Measurements from ENCODE around the gene PABPC1L. TPM values are rescaled to one million over a fixed set of nuclear protein-coding genes. Genes with fewer than 3 reads are reported as not detected.

The PABPC1L gene
- polyA plus RNA-seq, 4 donors = 7.0 to 28.4 (median 9.6) TPM

- H3K4me1 ChIP-seq (ENCODE audit: control insufficient read depth in 3 of 3, insufficient read depth in 2 of 3, low read depth in 1 of 3, low read length in 2 of 3) = peaks cover 3 to 11% (median 3%) of the 10 kb centered on the region in 3 donors
- peaks cover 0 to 2% of the 10 kb centered on the region in 2 donors for H3K9me3 ChIP-seq (ENCODE audit: control insufficient read depth in 2 of 2, insufficient read depth in 1 of 2, low read depth in 1 of 2, low read length in 1 of 2)
- no peak overlapping the region for H3K27ac ChIP-seq (ENCODE audit: low read depth in 1 of 3, low read length in 2 of 3)
- DNase-seq (peak in 1 of 2 donors; percentile 11), FAIRE-seq (no peak)
- peaks cover 11 to 20% (median 19%) of the 10 kb centered on the region in 3 donors for H3K36me3 ChIP-seq (ENCODE audit: control insufficient read depth in 3 of 3, insufficient read depth in 2 of 3, low read depth in 1 of 3, low read length in 3 of 3)
- peak overlapping the region in 2 of 3 donors; percentile 64 to 71 for H3K4me3 ChIP-seq (ENCODE audit: low read depth in 1 of 3, low read length in 3 of 3)
- WGBS, 3 donors = 28 to 32% (median 30%) methylated on average over 14 of the region's 14 CpGs
- H3K27me3 ChIP-seq (ENCODE audit: control insufficient read depth in 3 of 3, insufficient read depth in 3 of 3, low read length in 3 of 3) = no peaks in the 10 kb centered on the region
Observed at GRCh38 chr20:44908987-44909871, 631 bp upstream of the PABPC1L start.

- Histone ChIP-seq H3K4me3 (ENCODE audit: low read depth in 1 of 3, low read length in 3 of 3) (peak overlapping the region in 1 of 3 donors; percentile 71), H3K27me3 (ENCODE audit: control insufficient read depth in 3 of 3, insufficient read depth in 3 of 3, low read length in 3 of 3) (no peaks in the 10 kb centered on the region), H3K36me3 (ENCODE audit: control insufficient read depth in 3 of 3, insufficient read depth in 2 of 3, low read depth in 1 of 3, low read length in 3 of 3) (peaks cover 5 to 20% (median 10%) of the 10 kb centered on the region in 3 donors), H3K27ac (ENCODE audit: low read depth in 1 of 3, low read length in 2 of 3) (no peak overlapping the region), H3K9me3 (ENCODE audit: control insufficient read depth in 2 of 2, insufficient read depth in 1 of 2, low read depth in 1 of 2, low read length in 1 of 2) (peaks cover 0 to 2% of the 10 kb centered on the region in 2 donors), H3K4me1 (ENCODE audit: control insufficient read depth in 3 of 3, insufficient read depth in 2 of 3, low read depth in 1 of 3, low read length in 2 of 3) (peaks cover 3 to 11% (median 3%) of the 10 kb centered on the region in 3 donors)
- FAIRE-seq = no peak
- WGBS, 3 donors = 70 to 79% (median 71%) methylated on average over 17 of the region's 17 CpGs
- peak in 1 of 2 donors; percentile 16 for DNase-seq
Observed at GRCh38 chr20:44910690-44911262, 916 bp downstream of the PABPC1L start.

- WGBS, 3 donors = 70 to 76% (median 74%) methylated on average over 21 of the region's 21 CpGs
- H3K27ac ChIP-seq (ENCODE audit: low read depth in 1 of 3, low read length in 2 of 3) = no peak overlapping the region
- peaks cover 5 to 20% (median 6%) of the 10 kb centered on the region in 3 donors for H3K36me3 ChIP-seq (ENCODE audit: control insufficient read depth in 3 of 3, insufficient read depth in 2 of 3, low read depth in 1 of 3, low read length in 3 of 3)
- DNase-seq (peak in 1 of 2 donors; percentile 47), FAIRE-seq (no peak)
- H3K4me1 ChIP-seq (ENCODE audit: control insufficient read depth in 3 of 3, insufficient read depth in 2 of 3, low read depth in 1 of 3, low read length in 2 of 3) = peaks cover 3 to 11% (median 3%) of the 10 kb centered on the region in 3 donors
- no peaks in the 10 kb centered on the region for H3K27me3 ChIP-seq (ENCODE audit: control insufficient read depth in 3 of 3, insufficient read depth in 3 of 3, low read length in 3 of 3)
- peaks cover 0 to 2% of the 10 kb centered on the region in 2 donors for H3K9me3 ChIP-seq (ENCODE audit: control insufficient read depth in 2 of 2, insufficient read depth in 1 of 2, low read depth in 1 of 2, low read length in 1 of 2)
- H3K4me3 ChIP-seq (ENCODE audit: low read depth in 1 of 3, low read length in 3 of 3) = no peak overlapping the region
Observed at GRCh38 chr20:44911264-44911921, 1.5 kb downstream of the PABPC1L start.

GRCh38 chr20:44912189-44912588 lies 2.3 kb downstream of the PABPC1L start:
- 90 to 96% (median 91%) methylated on average over 2 of the region's 2 CpGs for WGBS, 3 donors
- peaks cover 0 to 2% of the 10 kb centered on the region in 2 donors for H3K9me3 ChIP-seq (ENCODE audit: control insufficient read depth in 2 of 2, insufficient read depth in 1 of 2, low read depth in 1 of 2, low read length in 1 of 2)
- no peaks in the 10 kb centered on the region for H3K27me3 ChIP-seq (ENCODE audit: control insufficient read depth in 3 of 3, insufficient read depth in 3 of 3, low read length in 3 of 3)
- H3K4me1 ChIP-seq (ENCODE audit: control insufficient read depth in 3 of 3, insufficient read depth in 2 of 3, low read depth in 1 of 3, low read length in 2 of 3) = peaks cover 3 to 11% (median 3%) of the 10 kb centered on the region in 3 donors
- FAIRE-seq = no peak
- no peak for DNase-seq
- no peak overlapping the region for H3K27ac ChIP-seq (ENCODE audit: low read depth in 1 of 3, low read length in 2 of 3)
- peaks cover under 1 to 22% (median 5%) of the 10 kb centered on the region in 3 donors for H3K36me3 ChIP-seq (ENCODE audit: control insufficient read depth in 3 of 3, insufficient read depth in 2 of 3, low read depth in 1 of 3, low read length in 3 of 3)
- H3K4me3 ChIP-seq (ENCODE audit: low read depth in 1 of 3, low read length in 3 of 3) = no peak overlapping the region

- peaks cover 0 to 6% (median 3%) of the 10 kb centered on the region in 3 donors for H3K4me1 ChIP-seq (ENCODE audit: control insufficient read depth in 3 of 3, insufficient read depth in 2 of 3, low read depth in 1 of 3, low read length in 2 of 3)
- H3K27me3 ChIP-seq (ENCODE audit: control insufficient read depth in 3 of 3, insufficient read depth in 3 of 3, low read length in 3 of 3) = no peaks in the 10 kb centered on the region
- WGBS, 3 donors = 43 to 67% (median 62%) methylated on average over 1 of the region's 1 CpG
- DNase-seq (no peak), FAIRE-seq (no peak)
- no peak overlapping the region for H3K27ac ChIP-seq (ENCODE audit: low read depth in 1 of 3, low read length in 2 of 3)
- no peak overlapping the region for H3K4me3 ChIP-seq (ENCODE audit: low read depth in 1 of 3, low read length in 3 of 3)
- H3K9me3 ChIP-seq (ENCODE audit: control insufficient read depth in 2 of 2, insufficient read depth in 1 of 2, low read depth in 1 of 2, low read length in 1 of 2) = peaks cover 0 to 2% of the 10 kb centered on the region in 2 donors
- peaks cover 0 to 14% (median 2%) of the 10 kb centered on the region in 3 donors for H3K36me3 ChIP-seq (ENCODE audit: control insufficient read depth in 3 of 3, insufficient read depth in 2 of 3, low read depth in 1 of 3, low read length in 3 of 3)
Observed at GRCh38 chr20:44914924-44915323, 5.1 kb downstream of the PABPC1L start.

- peaks cover 0 to 2% of the 10 kb centered on the region in 2 donors for H3K9me3 ChIP-seq (ENCODE audit: control insufficient read depth in 2 of 2, insufficient read depth in 1 of 2, low read depth in 1 of 2, low read length in 1 of 2)
- H3K36me3 ChIP-seq (ENCODE audit: control insufficient read depth in 3 of 3, insufficient read depth in 2 of 3, low read depth in 1 of 3, low read length in 3 of 3) = peaks cover 0 to 17% (median 2%) of the 10 kb centered on the region in 3 donors
- no peak overlapping the region for H3K27ac ChIP-seq (ENCODE audit: low read depth in 1 of 3, low read length in 2 of 3)
- no peaks in the 10 kb centered on the region for H3K27me3 ChIP-seq (ENCODE audit: control insufficient read depth in 3 of 3, insufficient read depth in 3 of 3, low read length in 3 of 3)
- no peaks in the 10 kb centered on the region for H3K4me1 ChIP-seq (ENCODE audit: control insufficient read depth in 3 of 3, insufficient read depth in 2 of 3, low read depth in 1 of 3, low read length in 2 of 3)
- FAIRE-seq (no peak), DNase-seq (no peak)
- WGBS, 3 donors = 95 to 97% (median 96%) methylated on average over 12 of the region's 12 CpGs
- H3K4me3 ChIP-seq (ENCODE audit: low read depth in 1 of 3, low read length in 3 of 3) = no peak overlapping the region
Observed at GRCh38 chr20:44916586-44916985, 6.7 kb downstream of the PABPC1L start.

GRCh38 chr20:44917399-44917798 lies 7.5 kb downstream of the PABPC1L start:
- WGBS, 3 donors = 94 to 99% (median 97%) methylated on average over 2 of the region's 2 CpGs
- H3K4me3 ChIP-seq (ENCODE audit: low read depth in 1 of 3, low read length in 3 of 3) = no peak overlapping the region

GRCh38 chr20:44918342-44918741 lies 8.5 kb downstream of the PABPC1L start:
- H3K27me3 ChIP-seq (ENCODE audit: control insufficient read depth in 3 of 3, insufficient read depth in 3 of 3, low read length in 3 of 3) = no peaks in the 10 kb centered on the region
- no peak overlapping the region for H3K4me3 ChIP-seq (ENCODE audit: low read depth in 1 of 3, low read length in 3 of 3)
- no peak overlapping the region for H3K27ac ChIP-seq (ENCODE audit: low read depth in 1 of 3, low read length in 2 of 3)
- 97 to 100% (median 98%) methylated on average over 3 of the region's 3 CpGs for WGBS, 3 donors
- H3K4me1 ChIP-seq (ENCODE audit: control insufficient read depth in 3 of 3, insufficient read depth in 2 of 3, low read depth in 1 of 3, low read length in 2 of 3) = no peaks in the 10 kb centered on the region
- peaks cover 0 to 18% (median 2%) of the 10 kb centered on the region in 3 donors for H3K36me3 ChIP-seq (ENCODE audit: control insufficient read depth in 3 of 3, insufficient read depth in 2 of 3, low read depth in 1 of 3, low read length in 3 of 3)
- no peaks in the 10 kb centered on the region for H3K9me3 ChIP-seq (ENCODE audit: control insufficient read depth in 2 of 2, insufficient read depth in 1 of 2, low read depth in 1 of 2, low read length in 1 of 2)
- DNase-seq (no peak), FAIRE-seq (no peak)

More at GRCh38 chr20:44917399-44917798, 7.5 kb downstream of the PABPC1L start:
- no peaks in the 10 kb centered on the region for H3K4me1 ChIP-seq (ENCODE audit: control insufficient read depth in 3 of 3, insufficient read depth in 2 of 3, low read depth in 1 of 3, low read length in 2 of 3)
- no peak overlapping the region for H3K27ac ChIP-seq (ENCODE audit: low read depth in 1 of 3, low read length in 2 of 3)
- peaks cover 0 to 22% (median 2%) of the 10 kb centered on the region in 3 donors for H3K36me3 ChIP-seq (ENCODE audit: control insufficient read depth in 3 of 3, insufficient read depth in 2 of 3, low read depth in 1 of 3, low read length in 3 of 3)
- DNase-seq (no peak), FAIRE-seq (no peak)
- peaks cover 0 to 2% of the 10 kb centered on the region in 2 donors for H3K9me3 ChIP-seq (ENCODE audit: control insufficient read depth in 2 of 2, insufficient read depth in 1 of 2, low read depth in 1 of 2, low read length in 1 of 2)
- no peaks in the 10 kb centered on the region for H3K27me3 ChIP-seq (ENCODE audit: control insufficient read depth in 3 of 3, insufficient read depth in 3 of 3, low read length in 3 of 3)

Data from small intestine (tissue), 7 donors.